HepG2 (cell line): ENCODE measurements around the gene RGS11. TPM values are rescaled to one million over a fixed set of nuclear protein-coding genes. Genes with fewer than 3 reads are reported as not detected.

ENCODE experiments used
- CREB1 ChIP-seq, 2 experiments: fragments of 450-650 bp in 1 of 2; IDR thresholded peaks; 2 replicates each; pipeline ENCODE4 v1.6.1; 2016 to 2017; ENCODE audit warnings: control low read depth in 1 of 2, mild to moderate bottlenecking in 1 of 2, missing compliant biosample characterization in 1 of 2, missing genetic modification characterization in 1 of 2
- CREB3 ChIP-seq: sonication (generic); formaldehyde crosslinking; IDR thresholded peaks from 2 replicates; pipeline ENCODE4 v1.5.0; 2020; ENCODE audit warnings: missing genetic modification reagents
- FOXK1 ChIP-seq: sonication (generic); formaldehyde crosslinking; IDR thresholded peaks from 2 replicates; pipeline ENCODE4 v1.4.0; 2020; ENCODE audit warnings: low read depth, missing genetic modification reagents, borderline replicate concordance
- HIVEP1 ChIP-seq: sonication (generic); formaldehyde crosslinking; IDR thresholded peaks from 2 replicates; pipeline ENCODE4 v1.4.0; 2020; ENCODE audit warnings: mild to moderate bottlenecking, missing genetic modification reagents
- HMGXB3 ChIP-seq: sonication (generic); formaldehyde crosslinking; IDR thresholded peaks from 2 replicates; pipeline ENCODE4 v1.4.0; 2020; ENCODE audit warnings: missing genetic modification reagents, borderline replicate concordance
- HNRNPH1 ChIP-seq: fragments of 200-400 bp; formaldehyde crosslinking; optimal IDR thresholded peaks from 2 replicates; pipeline ENCODE3; 2017; ENCODE audit warnings: mild to moderate bottlenecking, low read depth, low read length
- HOXA3 ChIP-seq: sonication (generic); formaldehyde crosslinking; IDR thresholded peaks from 2 replicates; pipeline ENCODE4 v1.5.0; 2020; ENCODE audit warnings: missing genetic modification reagents
- LBX2 ChIP-seq: sonication (generic); formaldehyde crosslinking; IDR thresholded peaks from 2 replicates; pipeline ENCODE4 v1.5.0; 2020; ENCODE audit warnings: missing genetic modification reagents, mild to moderate bottlenecking, borderline replicate concordance
- SALL2 ChIP-seq: sonication (generic); formaldehyde crosslinking; IDR thresholded peaks from 2 replicates; pipeline ENCODE4 v1.8.1; 2023; ENCODE audit warnings: mild to moderate bottlenecking, missing genetic modification reagents, inconsistent platforms
- SKIL ChIP-seq: sonication (generic); formaldehyde crosslinking; IDR thresholded peaks from 2 replicates; pipeline ENCODE4 v1.8.0; 2022; ENCODE audit warnings: missing genetic modification reagents, mild to moderate bottlenecking, moderate library complexity, borderline replicate concordance
- ZFAT ChIP-seq: sonication (generic); formaldehyde crosslinking; conservative IDR thresholded peaks from 2 replicates; pipeline ENCODE4 v1.8.1; 2023; ENCODE audit warnings: missing genetic modification reagents, inconsistent platforms
- ZMAT5 ChIP-seq: sonication (generic); formaldehyde crosslinking; IDR thresholded peaks from 2 replicates; pipeline ENCODE4 v1.5.0; 2020; ENCODE audit warnings: mild to moderate bottlenecking, low read depth, missing genetic modification reagents, borderline replicate concordance
- ZNF446 ChIP-seq: sonication (generic); formaldehyde crosslinking; IDR thresholded peaks from 2 replicates; pipeline ENCODE4 v1.5.0; 2020; ENCODE audit warnings: mild to moderate bottlenecking, missing genetic modification reagents
- ZNF543 ChIP-seq: sonication (generic); formaldehyde crosslinking; IDR thresholded peaks from 2 replicates; pipeline ENCODE4 v1.4.0; 2020; ENCODE audit warnings: mild to moderate bottlenecking, missing genetic modification reagents
- ZNF660 ChIP-seq: sonication (generic); formaldehyde crosslinking; IDR thresholded peaks from 2 replicates; pipeline ENCODE4 v1.5.1; 2020; ENCODE audit warnings: mild to moderate bottlenecking, low read depth, missing genetic modification reagents, borderline replicate concordance
- ZNF784 ChIP-seq: sonication (generic); formaldehyde crosslinking; IDR thresholded peaks from 2 replicates; pipeline ENCODE4 v1.5.1; 2020; ENCODE audit warnings: missing genetic modification reagents, mild to moderate bottlenecking, borderline replicate concordance
- ZNF878 ChIP-seq: sonication (generic); formaldehyde crosslinking; IDR thresholded peaks from 2 replicates; pipeline ENCODE4 v1.8.1; 2023; ENCODE audit warnings: mild to moderate bottlenecking, missing genetic modification reagents, moderate library complexity
- polyA plus RNA-seq, 8 experiments: library from polyadenylated mRNA; depleted of rRNA in 3 of 8; stranded (reverse) in 7 of 8; unstranded in 1 of 8; fragments of >200 nt; fragmentation: Illumina TruSeq in 4 of 8; extraction: Trizol in 4 of 8; gene quantifications; 2 replicates each; pipeline versions ENCODE4 v1.2.1 to v1.2.3, GENCODE V29; 2011 to 2016; ENCODE audit warnings: low read depth in 4 of 8, missing spikeins in 1 of 8, mixed read lengths in 1 of 8; ENCODE audit not compliant: insufficient read depth in 1 of 8
- total RNA-seq, 5 experiments: library from RNA; depleted of rRNA; stranded (reverse); fragments of >200 nt; fragmentation: Illumina TruSeq; extraction: Trizol; gene quantifications; 2 replicates each; pipeline ENCODE4 v1.2.3, GENCODE V29; 2016; ENCODE audit warnings: low read depth in 1 of 5

The RGS11 gene
- total and polyA plus RNA-seq, 2 of the 13 experiments (the other 11 are each of a cell fraction or from before 2014, with no cell fraction given) = 0.11 TPM; not detected in 1

GRCh38 chr16:228852-229730, 46.7 kb downstream of the RGS11 start, which contains the start of gene LUC7L (continued):
- no peak for TF ChIP-seq HNRNPH1
- peak; percentile 91 for TF ChIP-seq ZFAT (CRISPR knock-in tag)
- peak; percentile 94 for TF ChIP-seq ZNF543 (CRISPR knock-in tag)
- peak; percentile 92; the same call in 1 of the 2 replicates for TF ChIP-seq SALL2 (CRISPR knock-in tag)
- TF ChIP-seq HMGXB3 = peak; percentile 83; the same call in 1 of the 2 replicates
- peak; percentile 97 for TF ChIP-seq CREB3 (CRISPR knock-in tag)
- TF ChIP-seq ZMAT5 (CRISPR knock-in tag) = no peak
- TF ChIP-seq FOXK1 (CRISPR knock-in tag) = peak; percentile 84
- no peak for TF ChIP-seq ZNF878 (CRISPR knock-in tag)
- TF ChIP-seq SKIL (CRISPR knock-in tag) = peak; percentile 50
- TF ChIP-seq ZNF660 (CRISPR knock-in tag) = 0 out of 2 replicates have a peak, but pooled peaks have one; percentile 43
- TF ChIP-seq ZNF784 (CRISPR knock-in tag) = peak; percentile 98
- TF ChIP-seq HOXA3 (CRISPR knock-in tag) = peak; percentile 96
- peak; percentile 91; the same call in 1 of the 2 replicates for TF ChIP-seq ZNF446 (CRISPR knock-in tag)
- peak; percentile 89 for TF ChIP-seq HIVEP1
- peak; percentile 93 for TF ChIP-seq LBX2 (CRISPR knock-in tag)
- peak; percentile 90 for TF ChIP-seq CREB1 (IDR thresholded peaks at IDR 0.05)
- peak; percentile 96 for TF ChIP-seq CREB1 (CRISPR knock-in tag; IDR thresholded peaks at IDR 0.05)
